Measurements from ENCODE around the gene LMNA.

- TF ChIP-seq CTCF (IDR thresholded peaks at IDR 0.05) (no peak), POLR2A (IDR thresholded peaks at IDR 0.05) (no peak)
These were observed 41.3 kb upstream of the LMNA start for GRCh38 chr1:156073110-156073687.
